ENCODE data around the gene SIK2.
"Not testable (repeated sequence)": the region's sequence is repeated elsewhere in the genome, so short reads cannot be mapped to it uniquely, and the experiment has no call there.

The SIK2 gene

GRCh38 chr11:111657905-111658304 is 55.7 kb downstream of the SIK2 start:
- DNase-seq, result not testable (repeated sequence)

- DNase-seq, result not testable (repeated sequence)
Observed at GRCh38 chr11:111658493-111658892, 56.2 kb downstream of the SIK2 start.

- no peak for DNase-seq
Observed at GRCh38 chr11:111659201-111660115, 57.2 kb downstream of the SIK2 start.

GRCh38 chr11:111660822-111661221 is 58.6 kb downstream of the SIK2 start:
- DNase-seq, result no peak

- peak in 8 of 51 donors; percentile 1 to 21 (median 8) for DNase-seq
Observed at GRCh38 chr11:111663820-111664219, 61.6 kb downstream of the SIK2 start.

- no peak for DNase-seq
Observed at GRCh38 chr11:111665777-111666176, 63.5 kb downstream of the SIK2 start.

GRCh38 chr11:111668980-111669379 is 66.7 kb downstream of the SIK2 start:
- DNase-seq, result no peak

GRCh38 chr11:111671383-111671782 is 69.1 kb downstream of the SIK2 start:
- DNase-seq, result no peak

- no peak for DNase-seq
Observed at GRCh38 chr11:111672949-111673348, 70.7 kb downstream of the SIK2 start.

- DNase-seq, result no peak
Observed at GRCh38 chr11:111674941-111675340, 72.7 kb downstream of the SIK2 start.

GRCh38 chr11:111675891-111676290 is 73.6 kb downstream of the SIK2 start:
- no peak for DNase-seq

GRCh38 chr11:111676878-111677585 is 74.8 kb downstream of the SIK2 start:
- DNase-seq, result no peak

- DNase-seq, result no peak
Observed at GRCh38 chr11:111680486-111681175, 78.4 kb downstream of the SIK2 start.

GRCh38 chr11:111683806-111684205 is 81.6 kb downstream of the SIK2 start:
- no peak for DNase-seq

- no peak for DNase-seq
Observed at GRCh38 chr11:111684251-111684650, 82.0 kb downstream of the SIK2 start.

GRCh38 chr11:111688013-111688412 is 85.8 kb downstream of the SIK2 start:
- no peak for DNase-seq

GRCh38 chr11:111691176-111691575 is 88.9 kb downstream of the SIK2 start:
- DNase-seq, result peak in 1 of 51 donors; percentile 20

- no peak for DNase-seq
Observed at GRCh38 chr11:111691741-111692140, 89.5 kb downstream of the SIK2 start.

GRCh38 chr11:111693224-111693937 is 91.1 kb downstream of the SIK2 start:
- DNase-seq, result no peak

GRCh38 chr11:111694851-111695250 is 92.6 kb downstream of the SIK2 start:
- DNase-seq, result no peak

- no peak for DNase-seq
Observed at GRCh38 chr11:111696556-111696955, 94.3 kb downstream of the SIK2 start.

Data from hypothalamus (tissue), 51 donors.